Activated CD8-positive, alpha-beta memory T cell treated with anti-CD3 and anti-CD28 coated beads, Interleukin-2, amount 50 U/mL, for 1 hour (primary cell): ENCODE results near the gene RABL6.
"Not testable (repeated sequence)": the region's sequence is repeated elsewhere in the genome, so short reads cannot be mapped to it uniquely, and the experiment has no call there.

Source experiments
- DNase-seq: peaks from one replicate; pipeline ENCODE4 v3.0.0-alpha.2; 2020; ENCODE audit errors: extremely low read depth

The RABL6 gene

DNA sequence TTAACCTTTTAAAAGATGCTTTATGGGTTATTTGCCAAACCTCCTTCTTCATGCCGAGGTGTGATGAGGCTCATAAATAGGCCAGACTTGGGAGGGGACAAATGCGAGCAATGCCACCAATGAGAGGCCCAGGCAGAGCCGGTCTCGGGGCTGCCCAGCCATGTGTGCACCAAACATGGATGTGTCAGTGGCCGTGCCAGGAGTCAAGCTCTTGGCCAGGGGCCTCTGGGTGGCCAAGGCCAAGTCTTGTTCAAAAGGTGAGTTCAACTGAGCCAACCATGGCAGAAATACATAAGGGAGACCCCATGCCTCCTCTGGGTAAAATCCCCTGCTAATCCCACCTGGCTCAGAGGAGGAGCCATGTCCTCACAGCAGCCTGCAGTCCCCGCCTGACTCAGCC is 32.6 kb upstream of the RABL6 start:
- no peak for DNase-seq

GRCh38 chr9:136776947-136777346 is 30.8 kb upstream of the RABL6 start:
- no peak for DNase-seq

DNA sequence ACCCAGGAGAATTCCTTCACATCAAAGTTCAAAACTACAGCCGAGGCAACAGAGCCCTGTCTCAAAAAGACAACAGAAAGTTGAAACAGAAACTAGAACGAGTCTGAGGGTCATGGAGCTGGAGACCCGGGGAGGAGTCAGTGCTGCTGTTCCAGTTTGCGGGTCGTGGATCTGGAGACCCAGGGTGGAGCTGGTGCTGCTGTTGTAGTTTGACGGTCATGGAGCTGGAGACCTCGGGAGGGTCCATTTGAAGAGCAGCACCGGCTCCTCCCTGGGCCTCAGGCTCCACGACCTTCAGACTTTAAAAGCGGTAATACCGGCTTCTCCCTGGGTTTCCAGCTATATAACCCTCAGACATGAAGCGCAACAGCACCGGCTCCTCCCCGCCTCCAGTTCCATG is 30.4 kb upstream of the RABL6 start:
- DNase-seq: no peak

DNA sequence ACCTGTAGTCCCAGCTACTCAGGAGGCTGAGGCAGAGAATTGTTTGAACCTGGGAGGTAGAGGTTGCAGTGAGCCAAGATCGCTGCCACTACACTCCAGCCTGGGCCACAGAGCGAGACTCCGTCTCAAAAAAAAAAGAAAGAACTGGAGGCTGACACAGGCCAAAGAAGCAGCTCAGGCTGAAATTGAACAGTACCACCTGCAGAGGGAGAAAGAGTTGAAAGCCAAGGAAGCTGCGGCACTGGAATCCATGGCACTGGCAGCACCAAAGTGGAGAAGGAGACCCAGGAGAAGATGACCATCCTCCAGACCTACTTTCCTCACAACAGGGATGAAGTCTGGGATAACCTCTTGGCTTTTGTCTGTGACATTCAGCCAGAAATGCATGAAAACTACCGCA is 27.9 kb upstream of the RABL6 start:
- no peak for DNase-seq

DNA sequence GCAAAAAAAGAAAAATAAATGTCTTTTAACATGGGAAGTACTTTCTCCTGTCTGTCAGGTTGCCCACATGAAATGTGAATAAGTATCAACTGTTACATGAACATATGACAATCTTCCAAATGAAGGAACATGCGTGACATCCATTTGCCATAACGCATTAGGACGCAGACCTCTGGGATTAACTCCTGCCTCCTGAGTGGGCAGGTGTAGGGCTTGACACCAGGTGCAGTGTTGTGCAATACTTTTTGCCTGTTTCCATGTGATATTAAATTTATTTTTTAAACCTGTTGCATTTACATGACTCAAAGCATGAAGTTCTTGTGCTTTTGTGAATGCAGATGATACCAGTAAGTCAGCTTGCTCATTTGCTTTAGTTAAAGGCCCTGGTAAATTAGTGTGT is 25.3 kb upstream of the RABL6 start:
- DNase-seq: no peak

DNA sequence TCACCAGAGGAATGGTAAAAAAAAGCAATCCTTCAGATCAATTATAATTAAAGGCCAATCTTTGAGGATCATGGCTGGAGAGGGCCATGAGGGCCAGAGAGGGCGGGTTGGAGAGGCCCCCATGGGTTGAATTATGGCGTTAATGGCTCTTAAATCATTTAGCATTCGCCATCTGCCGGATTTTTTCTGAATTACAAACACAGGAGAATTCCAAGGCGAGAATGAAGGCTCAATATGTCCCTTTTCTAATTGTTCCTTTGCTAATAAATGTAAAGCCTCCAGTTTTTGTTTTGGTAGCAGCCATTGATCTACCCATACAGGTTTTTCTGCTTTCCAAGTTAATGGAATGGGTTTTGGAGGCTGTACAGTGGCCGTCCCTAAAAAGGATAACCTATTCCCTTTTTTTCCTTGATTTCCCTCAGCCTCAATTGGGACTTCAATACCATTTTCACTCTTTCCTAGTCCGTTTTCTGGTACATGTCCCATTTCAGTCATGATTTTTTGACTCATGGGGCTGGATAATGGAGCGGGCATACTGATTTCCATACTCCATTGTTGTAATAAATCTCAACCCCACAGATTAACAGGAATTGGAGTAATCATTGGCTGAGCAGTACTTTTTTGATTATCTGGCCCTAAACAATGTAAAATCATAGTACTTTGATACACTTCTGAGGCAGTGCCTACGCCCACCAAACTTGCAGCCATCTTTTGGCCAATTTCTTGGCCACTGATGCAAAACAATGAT is 23.3 kb upstream of the RABL6 start:
- no peak for DNase-seq

DNA sequence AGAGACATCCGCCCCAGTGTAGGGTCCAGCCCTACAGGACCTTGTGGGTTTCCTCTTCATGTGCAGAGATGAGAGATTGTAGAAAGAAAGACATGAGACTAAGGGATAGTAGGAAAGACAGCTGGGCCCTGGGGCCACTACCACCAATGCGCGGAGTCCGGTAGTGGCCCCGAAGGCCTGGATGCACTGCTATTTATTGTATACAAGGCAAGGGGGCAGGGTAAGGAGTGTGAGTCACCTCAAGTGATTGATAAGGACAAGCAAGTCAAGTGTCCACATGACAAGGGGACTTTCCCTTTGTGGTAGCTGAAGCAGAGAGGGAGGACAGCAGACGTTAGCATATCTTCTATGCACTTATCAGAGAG is 22.8 kb upstream of the RABL6 start:
- DNase-seq: no peak

GRCh38 chr9:136785565-136786355 is 22.0 kb upstream of the RABL6 start:
- DNase-seq: not testable (repeated sequence)

GRCh38 chr9:136786451-136786850 is 21.3 kb upstream of the RABL6 start:
- DNase-seq: no peak

DNA sequence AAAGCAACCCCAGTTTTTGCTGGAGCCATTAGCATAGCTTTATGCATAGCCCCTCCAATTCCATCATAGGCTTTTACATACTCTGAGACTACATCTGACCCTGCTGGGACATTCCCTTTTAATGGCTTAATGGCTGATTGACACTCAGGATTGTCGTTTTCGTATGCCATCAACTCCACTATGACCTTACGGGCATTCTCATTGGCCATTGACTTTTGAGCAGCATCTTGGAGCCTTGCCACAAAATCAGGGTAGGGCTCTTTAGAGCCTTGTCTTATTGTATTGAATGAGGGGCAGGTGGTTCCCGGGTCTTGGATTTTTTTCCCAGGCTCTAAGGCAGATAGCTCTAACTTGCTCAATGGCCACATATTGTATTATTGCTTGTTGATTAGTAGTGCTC is 20.8 kb upstream of the RABL6 start:
- DNase-seq: not testable (repeated sequence)

DNA sequence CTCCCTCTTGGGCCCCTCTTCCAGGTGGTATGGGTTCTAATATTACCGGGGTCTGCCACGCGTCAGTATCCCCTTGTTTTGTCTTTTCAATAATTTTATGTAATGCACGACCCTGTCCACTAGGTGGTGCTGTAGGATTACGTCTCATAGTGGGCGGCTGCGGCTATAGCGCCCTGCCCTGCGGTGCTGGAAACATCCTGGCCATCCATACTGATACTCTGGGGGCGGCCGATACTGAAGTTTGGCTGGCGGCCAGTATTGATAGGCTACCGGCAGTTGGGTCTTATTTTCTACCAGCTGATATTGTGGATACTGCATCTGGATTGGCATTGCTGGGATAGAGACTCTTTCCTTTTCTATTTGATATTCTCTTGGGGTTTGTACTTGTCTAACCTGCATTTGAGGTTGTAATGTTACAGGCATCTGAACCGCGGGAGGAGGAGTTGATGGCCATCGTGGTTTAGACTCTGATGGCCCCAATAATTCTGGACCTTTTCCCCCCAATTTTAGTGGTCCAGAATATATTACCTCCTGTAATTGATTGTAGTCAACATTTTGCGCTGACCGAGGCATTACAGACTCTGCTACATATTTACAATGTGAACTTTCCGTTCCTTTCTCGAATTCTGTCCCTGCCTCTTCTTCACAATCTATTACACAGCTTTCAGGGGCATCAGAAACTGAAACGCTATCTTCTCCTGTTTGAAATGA is 19.9 kb upstream of the RABL6 start:
- no peak for DNase-seq

- DNase-seq: not testable (repeated sequence)
Measured at GRCh38 chr9:136788644-136789522, 18.9 kb upstream of the RABL6 start.

GRCh38 chr9:136789523-136789937 is 18.2 kb upstream of the RABL6 start:
- DNase-seq: no peak

DNA sequence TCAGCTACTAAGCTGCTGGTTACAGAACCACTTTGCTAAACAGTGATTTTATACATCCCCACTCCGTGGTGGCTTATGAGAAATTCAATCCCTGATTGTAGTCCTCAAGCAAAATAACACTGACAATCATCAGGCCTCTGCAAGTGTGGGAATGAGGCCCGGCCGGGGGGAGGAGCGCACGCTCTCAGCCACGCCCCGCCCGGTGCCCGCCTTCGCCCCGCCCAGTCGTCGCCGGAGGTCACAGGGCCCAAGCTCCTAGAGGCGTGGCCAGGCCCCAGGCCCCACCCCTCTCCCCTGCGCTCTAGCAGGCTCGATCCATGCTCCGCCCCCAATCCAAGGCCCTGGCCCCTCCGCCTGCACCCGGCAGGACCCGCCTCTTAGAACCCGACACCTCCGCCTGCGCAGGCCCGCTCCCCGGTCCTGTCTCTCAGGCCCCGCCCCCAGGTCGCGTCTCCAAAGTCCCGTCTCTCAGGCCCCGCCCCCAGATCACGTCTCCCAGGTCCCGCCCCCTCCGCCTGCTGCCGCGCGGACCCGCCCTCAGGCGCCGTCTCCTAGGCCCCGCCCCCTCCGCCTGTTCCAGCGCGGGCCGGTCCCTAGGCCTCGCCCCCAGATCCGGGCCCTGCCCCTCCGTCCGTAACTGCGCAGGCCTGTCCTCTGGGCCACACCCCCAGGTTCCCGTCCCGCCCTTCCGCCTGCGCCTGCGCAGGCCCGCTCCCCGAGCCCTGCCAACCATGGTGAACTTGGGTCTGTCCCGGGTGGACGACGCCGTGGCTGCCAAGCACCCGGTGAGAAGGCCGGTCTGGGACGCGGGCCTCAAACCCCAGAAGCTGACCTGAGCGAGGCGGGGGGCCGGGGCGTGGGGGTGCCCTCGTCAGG is 16.9 kb upstream of the RABL6 start, which contains the start of gene TMEM141:
TSS of gene TMEM141 (plus strand) at position 705 of the 876 bp plus-strand sequence. CDS start at position 732, 27 bp downstream.
- peak; percentile 99 for DNase-seq

GRCh38 chr9:136791516-136792276 is 16.1 kb upstream of the RABL6 start:
- no peak for DNase-seq

DNA sequence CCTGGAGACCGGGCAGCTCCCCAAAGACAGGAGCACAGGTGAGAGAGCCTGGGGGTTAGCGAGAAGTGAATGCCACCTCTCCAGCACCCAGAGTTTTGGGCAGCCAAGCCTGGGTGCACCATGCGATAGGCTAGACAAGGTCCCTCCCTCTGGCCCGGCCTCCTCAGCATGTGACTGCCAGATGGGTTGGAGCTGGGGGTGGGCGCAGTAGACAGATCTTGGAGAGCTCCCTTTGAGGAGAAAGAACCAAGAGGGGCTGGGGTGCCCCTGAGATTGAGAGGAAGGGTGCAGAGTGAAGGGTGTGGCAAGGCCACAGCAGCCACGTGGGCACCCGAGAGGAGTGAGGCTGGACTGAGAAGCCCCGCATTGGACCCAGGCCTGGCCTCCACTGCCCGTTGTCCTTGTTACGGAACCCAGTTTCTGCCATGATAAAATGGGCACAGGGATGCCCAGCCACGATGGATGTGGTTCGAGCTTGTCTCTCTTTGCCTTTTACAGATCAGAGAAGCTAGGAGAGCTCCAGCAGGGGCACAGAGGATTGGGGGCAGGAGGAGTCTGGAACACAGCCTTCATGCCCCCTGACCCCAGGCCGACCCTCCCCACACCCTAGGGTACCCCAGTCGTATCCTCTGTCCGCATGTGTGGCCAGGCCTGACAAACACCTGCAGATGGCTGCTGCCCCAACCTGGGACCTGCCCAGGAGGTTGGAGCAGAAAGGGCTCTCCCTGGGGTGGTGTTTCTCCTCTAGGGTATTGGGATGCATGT is 15.2 kb upstream of the RABL6 start:
- no peak for DNase-seq

GRCh38 chr9:136793086-136793946 is 14.4 kb upstream of the RABL6 start:
- no peak for DNase-seq
